HL-60 (cell line): Measurements from ENCODE around the gene EFHB.

Source experiments
- POLR2AphosphoS5 ChIP-seq: IDR thresholded peaks from 2 replicates; pipeline ENCODE4 v1.6.1; 2012; ENCODE audit warnings: low read depth
- SPI1 ChIP-seq: IDR thresholded peaks from 2 replicates; pipeline ENCODE4 v1.6.1; 2012; ENCODE audit warnings: low read depth, mild to moderate bottlenecking, borderline replicate concordance
- TF ChIP-seq, protein P1 (sequence below): IDR thresholded peaks from one replicate; pipeline ENCODE4 v1.5.1; 2011; ENCODE audit warnings: low read length, control low read depth, inconsistent platforms; ENCODE audit not compliant: insufficient read depth

DNA sequence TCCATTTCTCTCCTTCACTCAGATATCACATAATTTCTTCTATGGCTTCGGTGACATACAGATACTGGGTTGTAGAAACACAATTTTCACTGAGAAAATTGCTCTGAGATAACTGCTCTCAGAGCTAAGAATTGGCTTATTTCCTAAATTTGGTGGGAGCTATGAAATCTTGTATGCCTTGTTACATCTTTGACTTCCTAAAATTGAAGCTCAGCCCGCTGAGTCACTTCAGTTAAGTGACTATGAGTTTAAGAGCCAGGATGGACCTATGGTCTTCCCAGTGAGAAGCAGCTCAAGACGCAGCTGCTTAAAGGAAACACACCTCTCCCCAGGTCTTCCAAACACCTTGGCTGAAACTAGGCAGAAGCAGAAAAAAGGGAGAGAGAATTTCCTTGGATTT is 56.4 kb downstream of the EFHB start:
- TF ChIP-seq, protein P1, sequence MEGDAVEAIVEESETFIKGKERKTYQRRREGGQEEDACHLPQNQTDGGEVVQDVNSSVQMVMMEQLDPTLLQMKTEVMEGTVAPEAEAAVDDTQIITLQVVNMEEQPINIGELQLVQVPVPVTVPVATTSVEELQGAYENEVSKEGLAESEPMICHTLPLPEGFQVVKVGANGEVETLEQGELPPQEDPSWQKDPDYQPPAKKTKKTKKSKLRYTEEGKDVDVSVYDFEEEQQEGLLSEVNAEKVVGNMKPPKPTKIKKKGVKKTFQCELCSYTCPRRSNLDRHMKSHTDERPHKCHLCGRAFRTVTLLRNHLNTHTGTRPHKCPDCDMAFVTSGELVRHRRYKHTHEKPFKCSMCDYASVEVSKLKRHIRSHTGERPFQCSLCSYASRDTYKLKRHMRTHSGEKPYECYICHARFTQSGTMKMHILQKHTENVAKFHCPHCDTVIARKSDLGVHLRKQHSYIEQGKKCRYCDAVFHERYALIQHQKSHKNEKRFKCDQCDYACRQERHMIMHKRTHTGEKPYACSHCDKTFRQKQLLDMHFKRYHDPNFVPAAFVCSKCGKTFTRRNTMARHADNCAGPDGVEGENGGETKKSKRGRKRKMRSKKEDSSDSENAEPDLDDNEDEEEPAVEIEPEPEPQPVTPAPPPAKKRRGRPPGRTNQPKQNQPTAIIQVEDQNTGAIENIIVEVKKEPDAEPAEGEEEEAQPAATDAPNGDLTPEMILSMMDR, result no peak
- TF ChIP-seq POLR2AphosphoS5 (no peak), SPI1 (peak; percentile 5; the same call in 1 of the 2 replicates)
